PC-3 (cell line): ENCODE measurements around the gene CORO6. TPM values are rescaled to one million over a fixed set of nuclear protein-coding genes. Genes with fewer than 3 reads are reported as not detected.

Experiments
- ATAC-seq: fragments of 200-7000 bp; cut with Tn5 transposase; 2 replicates; pipeline ENCODE4 v1.9.1; 2020; ENCODE audit warnings: mild to moderate bottlenecking, moderate library complexity
- BruUV-seq: library from RNA; stranded (reverse); fragments of 400-500 nt; replicated peaks from 2 replicates; lab custom pipeline; 2021; lab: Mats Ljungman, UMichigan
- CTCF ChIA-PET: fragments of 300-600 bp; sonication (Branson Sonifier 250); formaldehyde crosslinking; loops from one replicate; lab custom pipeline; 2022; ENCODE audit warnings: antibody characterized with exemption; lab: Charles Lee
- POLR2A ChIA-PET: fragments of 300-600 bp; sonication (Branson Sonifier 250); formaldehyde crosslinking; loops from one replicate; lab custom pipeline; 2022; ENCODE audit warnings: antibody characterized with exemption; ENCODE audit not compliant: unreplicated experiment; lab: Charles Lee
- DNase-seq: peaks from one replicate; pipeline ENCODE4 v3.0.0-alpha.2; 2015
- H2AFZ ChIP-seq: fragments of 300-600 bp; sonication (generic); 2 replicates; pipeline ENCODE4 v1.6.0; 2016; ENCODE audit warnings: antibody characterized with exemption, low read length
- H3F3A ChIP-seq: fragments of 300-600 bp; sonication (generic); one replicate; pipeline ENCODE4 v1.6.0; 2017; ENCODE audit warnings: antibody characterized with exemption, low read length, control low read depth, mild to moderate bottlenecking; ENCODE audit not compliant: unreplicated experiment
- H3K27ac ChIP-seq: fragments of 300-600 bp; sonication (generic); 2 replicates; pipeline ENCODE4 v1.5.1; 2016; ENCODE audit warnings: mild to moderate bottlenecking, low read length
- H3K27me3 ChIP-seq: fragments of 300-600 bp; sonication (generic); 2 replicates; pipeline ENCODE4 v1.6.1; 2016; ENCODE audit warnings: low read length, mixed read lengths
- H3K36me3 ChIP-seq: fragments of 300-600 bp; sonication (generic); 2 replicates; pipeline ENCODE4 v1.6.1; 2016; ENCODE audit warnings: low read depth, mixed run types, low read length, mixed read lengths
- H3K4me1 ChIP-seq: fragments of 300-600 bp; sonication (generic); 2 replicates; pipeline ENCODE4 v1.5.1; 2016; ENCODE audit warnings: low read length; ENCODE audit not compliant: insufficient read depth
- H3K4me2 ChIP-seq: fragments of 300-600 bp; sonication (generic); 2 replicates; pipeline ENCODE4 v1.6.0; 2016; ENCODE audit warnings: low read length
- H3K4me3 ChIP-seq: fragments of 300-600 bp; sonication (generic); 2 replicates; pipeline ENCODE4 v1.5.1; 2016; ENCODE audit warnings: mild to moderate bottlenecking, low read length, mixed read lengths
- H3K79me2 ChIP-seq: fragments of 300-600 bp; sonication (generic); 2 replicates; pipeline ENCODE4 v1.6.1; 2017; ENCODE audit warnings: low read length, mixed read lengths
- H3K9ac ChIP-seq: fragments of 300-600 bp; sonication (generic); 2 replicates; pipeline ENCODE4 v1.6.0; 2016; ENCODE audit warnings: mild to moderate bottlenecking, low read length
- H3K9me2 ChIP-seq: fragments of 300-600 bp; sonication (generic); replicated peaks from 2 replicates; pipeline ENCODE4 v1.6.1; 2016; ENCODE audit warnings: mixed run types, low read length, mixed read lengths
- H3K9me3 ChIP-seq: fragments of 300-600 bp; sonication (generic); 2 replicates; pipeline ENCODE4 v1.6.1; 2016; ENCODE audit warnings: low read length, mixed read lengths
- H4K20me1 ChIP-seq: fragments of 300-600 bp; sonication (generic); 2 replicates; pipeline ENCODE4 v1.6.1; 2016; ENCODE audit warnings: low read length, mixed read lengths
- EZH2 ChIP-seq: fragments of 300-600 bp; sonication (generic); IDR thresholded peaks from one replicate; pipeline ENCODE4 v1.6.1; 2017; ENCODE audit warnings: antibody characterized with exemption, mild to moderate bottlenecking, low read length; ENCODE audit not compliant: unreplicated experiment
- EZH2phosphoT487 ChIP-seq: fragments of 300-600 bp; sonication (generic); IDR thresholded peaks from 2 replicates; pipeline ENCODE4 v1.6.1; 2018; ENCODE audit warnings: mild to moderate bottlenecking, antibody characterized with exemption, low read length, borderline replicate concordance
- intact Hi-C: fragments of 100-400 bp; cut with micrococcal nuclease; formaldehyde crosslinking; loops from 2 replicates; pipeline ENCODE4 v1.9.0; 2023
- total RNA-seq: library from RNA; depleted of rRNA; stranded (reverse); fragments of >200 nt; gene quantifications from 2 replicates; pipeline ENCODE4 v1.2.3, GENCODE V29; 2014
- TF ChIP-seq, protein P1 (sequence below): fragments of 300-600 bp; sonication (generic); conservative IDR thresholded peaks from 2 replicates; pipeline ENCODE4 v1.5.1; 2017; ENCODE audit warnings: antibody characterized with exemption, low read depth, mild to moderate bottlenecking, low read length

Gene CORO6
- total RNA-seq, 1 experiment from 2014 or later, result 0.44 TPM

DNA sequence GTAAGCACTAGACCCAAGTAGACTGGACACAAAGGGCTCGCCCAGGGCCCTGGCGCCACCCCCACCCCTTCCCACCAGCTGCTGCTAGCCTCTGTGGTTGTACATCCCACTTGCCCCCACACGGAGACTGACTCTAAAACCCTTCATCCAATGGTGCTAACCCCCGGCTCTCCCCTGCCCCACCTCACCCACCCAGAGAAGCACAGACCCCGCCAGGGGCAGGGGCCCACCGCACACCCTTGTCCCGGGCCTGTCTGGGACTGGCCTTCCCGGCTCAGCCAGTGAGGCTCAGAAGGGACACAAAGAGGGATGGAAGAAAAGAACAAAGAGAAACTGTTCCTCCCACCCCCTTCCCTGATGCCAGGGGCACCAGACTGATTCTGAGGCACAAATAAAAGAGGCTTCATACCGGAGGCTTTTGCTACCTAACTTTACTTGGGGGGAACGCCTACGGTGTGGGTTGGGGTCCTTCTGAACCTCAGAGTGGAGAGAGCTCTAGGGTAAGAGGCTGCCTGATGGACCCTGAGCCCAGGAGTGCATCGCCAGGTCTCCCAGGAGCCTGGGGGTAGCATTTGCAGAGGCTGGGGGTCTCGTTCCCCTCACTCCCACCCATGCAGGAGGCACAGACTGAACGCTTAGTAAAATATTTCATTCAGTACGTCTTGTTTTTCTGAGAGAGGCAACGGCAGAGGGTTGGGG lies 8.2 kb downstream of the CORO6 start:
- Histone ChIP-seq H3K36me3 (no peaks in the 10 kb centered on the region), H3K27ac (no peak overlapping the region), H2AFZ (no peak overlapping the region), H3K4me3 (no peak overlapping the region), H3K79me2 (no peaks in the 10 kb centered on the region), H3K4me1 (peaks cover 16% of the 10 kb centered on the region), H3K27me3 (no peaks in the 10 kb centered on the region), H3K9ac (no peak overlapping the region), H4K20me1 (no peaks in the 10 kb centered on the region), H3K9me2 (no peaks in the 10 kb centered on the region), H3K9me3 (no peaks in the 10 kb centered on the region), H3F3A (no peaks in the 10 kb centered on the region), H3K4me2 (no peak overlapping the region)
- DNase-seq, result no peak
- POLR2A ChIA-PET, result no interaction called here
- CTCF ChIA-PET, result no interaction called here
- no TSS peak for BruUV-seq
- no peak for ATAC-seq
- intact Hi-C loops, result no loop called here
- TF ChIP-seq EZH2phosphoT487 (no peak), EZH2 (no peak)
- TF ChIP-seq, protein P1, sequence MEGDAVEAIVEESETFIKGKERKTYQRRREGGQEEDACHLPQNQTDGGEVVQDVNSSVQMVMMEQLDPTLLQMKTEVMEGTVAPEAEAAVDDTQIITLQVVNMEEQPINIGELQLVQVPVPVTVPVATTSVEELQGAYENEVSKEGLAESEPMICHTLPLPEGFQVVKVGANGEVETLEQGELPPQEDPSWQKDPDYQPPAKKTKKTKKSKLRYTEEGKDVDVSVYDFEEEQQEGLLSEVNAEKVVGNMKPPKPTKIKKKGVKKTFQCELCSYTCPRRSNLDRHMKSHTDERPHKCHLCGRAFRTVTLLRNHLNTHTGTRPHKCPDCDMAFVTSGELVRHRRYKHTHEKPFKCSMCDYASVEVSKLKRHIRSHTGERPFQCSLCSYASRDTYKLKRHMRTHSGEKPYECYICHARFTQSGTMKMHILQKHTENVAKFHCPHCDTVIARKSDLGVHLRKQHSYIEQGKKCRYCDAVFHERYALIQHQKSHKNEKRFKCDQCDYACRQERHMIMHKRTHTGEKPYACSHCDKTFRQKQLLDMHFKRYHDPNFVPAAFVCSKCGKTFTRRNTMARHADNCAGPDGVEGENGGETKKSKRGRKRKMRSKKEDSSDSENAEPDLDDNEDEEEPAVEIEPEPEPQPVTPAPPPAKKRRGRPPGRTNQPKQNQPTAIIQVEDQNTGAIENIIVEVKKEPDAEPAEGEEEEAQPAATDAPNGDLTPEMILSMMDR, result no peak

DNA sequence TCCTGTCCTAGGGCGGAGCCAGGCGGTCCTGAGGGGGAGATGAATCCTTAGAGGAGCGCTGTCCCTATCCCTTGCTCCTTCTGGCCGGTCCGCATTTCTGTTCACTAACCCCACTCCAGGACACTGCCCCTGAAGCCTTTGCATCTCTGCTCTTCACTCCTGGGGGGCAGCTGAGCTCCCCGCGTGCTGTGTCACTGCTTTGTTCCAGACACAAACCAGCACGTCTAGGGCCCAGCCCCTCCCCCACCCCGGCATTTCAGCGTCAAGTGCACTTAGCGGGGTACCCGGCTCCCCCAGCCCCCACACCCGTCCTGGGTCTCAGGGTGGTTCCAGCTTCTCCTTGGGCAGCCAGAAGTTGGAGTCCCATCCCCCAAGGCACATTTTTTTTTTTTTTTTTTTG lies 8.9 kb downstream of the CORO6 start:
- H3K79me2 ChIP-seq, result no peaks in the 10 kb centered on the region
- no peak overlapping the region for H3K9ac ChIP-seq
- no peaks in the 10 kb centered on the region for H3K9me2 ChIP-seq
- no peak for DNase-seq
- intact Hi-C loops, result no loop called here
- ATAC-seq, result no peak
- no peaks in the 10 kb centered on the region for H3K9me3 ChIP-seq
- no TSS peak for BruUV-seq
- H3K36me3 ChIP-seq, result no peaks in the 10 kb centered on the region
- no peak overlapping the region for H2AFZ ChIP-seq
- peaks cover 16% of the 10 kb centered on the region for H3K4me1 ChIP-seq
- H3K4me2 ChIP-seq, result no peak overlapping the region
- H4K20me1 ChIP-seq, result no peaks in the 10 kb centered on the region
- no peak overlapping the region for H3K4me3 ChIP-seq
- H3K27ac ChIP-seq, result no peak overlapping the region
- ChIA-PET CTCF (no interaction called here), POLR2A (no interaction called here)
- no peaks in the 10 kb centered on the region for H3F3A ChIP-seq
- no peaks in the 10 kb centered on the region for H3K27me3 ChIP-seq
- TF ChIP-seq EZH2phosphoT487 (no peak), EZH2 (no peak)
- TF ChIP-seq, protein P1, result no peak

DNA sequence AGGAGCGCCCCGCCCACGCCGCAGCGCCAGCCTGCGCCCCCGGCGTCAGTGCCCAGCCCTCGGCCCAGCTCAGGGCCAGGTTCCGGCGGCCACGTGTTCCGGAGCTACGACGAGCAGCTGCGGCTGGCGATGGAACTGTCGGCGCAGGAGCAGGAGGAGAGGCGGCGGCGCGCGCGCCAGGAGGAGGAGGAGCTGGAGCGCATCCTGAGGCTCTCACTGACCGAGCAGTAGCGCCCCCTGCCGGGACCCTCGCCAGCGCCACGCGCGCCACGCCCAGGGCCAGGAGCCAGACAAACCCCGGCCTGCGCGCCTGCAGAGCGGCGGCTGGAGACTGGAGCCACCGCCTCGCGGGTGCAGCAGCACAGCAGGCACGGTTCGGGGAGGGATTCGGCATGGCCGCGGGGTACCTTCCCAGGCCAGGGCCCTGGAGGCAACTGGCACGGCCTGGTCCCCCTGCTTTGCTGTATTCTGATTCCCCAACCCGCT lies 9.3 kb downstream of the CORO6 start:
- H3K27me3 ChIP-seq, result no peaks in the 10 kb centered on the region
- H4K20me1 ChIP-seq, result no peaks in the 10 kb centered on the region
- no peak overlapping the region for H2AFZ ChIP-seq
- no peak overlapping the region for H3K9ac ChIP-seq
- TF ChIP-seq, protein P1, result no peak
- TF ChIP-seq EZH2phosphoT487 (no peak), EZH2 (no peak)
- no peak for DNase-seq
- ChIA-PET POLR2A (no interaction called here), CTCF (no interaction called here)
- ATAC-seq, result no peak
- intact Hi-C loops, result no loop called here
- H3K36me3 ChIP-seq, result no peaks in the 10 kb centered on the region
- H3K4me3 ChIP-seq, result no peak overlapping the region
- no peaks in the 10 kb centered on the region for H3K9me3 ChIP-seq
- H3K4me1 ChIP-seq, result peaks cover 16% of the 10 kb centered on the region
- H3K4me2 ChIP-seq, result no peak overlapping the region
- H3K9me2 ChIP-seq, result no peaks in the 10 kb centered on the region
- no peaks in the 10 kb centered on the region for H3F3A ChIP-seq
- H3K27ac ChIP-seq, result no peak overlapping the region
- no TSS peak for BruUV-seq
- H3K79me2 ChIP-seq, result no peaks in the 10 kb centered on the region
